Left lung (tissue), 10 donors: ENCODE results near the gene BST1. TPM values are rescaled to one million over a fixed set of nuclear protein-coding genes. Genes with fewer than 3 reads are reported as not detected.

ENCODE experiments used
- ATAC-seq: fragments of 200-7000 bp; cut with Tn5 transposase; one replicate; pipeline ENCODE4 v1.9.1; 2020; ENCODE audit warnings: moderate library complexity
- DNase-seq, 4 donors: peaks; one replicate each; pipeline ENCODE4 v3.0.0-alpha.2; 2013 to 2020
- H3K27ac ChIP-seq, 2 donors: fragments of 200-600 bp; sonication (generic) in 1 of 2; one replicate each; pipeline versions ENCODE4 v1.5.0 to v1.8.0; 2020 to 2021
- H3K27me3 ChIP-seq, 2 donors: fragments of 200-600 bp; sonication (generic) in 1 of 2; one replicate each; pipeline versions ENCODE4 v1.5.0 to v1.8.0; 2020 to 2021
- H3K36me3 ChIP-seq, 2 donors: fragments of 200-600 bp; sonication (generic) in 1 of 2; one replicate each; pipeline versions ENCODE4 v1.5.0 to v1.8.0; 2020 to 2021
- H3K4me1 ChIP-seq, 2 donors: fragments of 200-600 bp; one replicate each; pipeline ENCODE4 v1.8.0; 2021
- H3K4me3 ChIP-seq, 2 donors: fragments of 200-600 bp; sonication (generic) in 1 of 2; one replicate each; pipeline versions ENCODE4 v1.5.0 to v1.8.0; 2020 to 2021; ENCODE audit warnings: mild to moderate bottlenecking in 1 of 2
- H3K9me3 ChIP-seq, 2 donors: fragments of 200-600 bp; sonication (generic) in 1 of 2; one replicate each; pipeline versions ENCODE4 v1.5.0 to v1.8.0; 2020 to 2021
- intact Hi-C, 2 donors: fragments of 100-400 bp; cut with DNase I; formaldehyde crosslinking; loops; one replicate each; pipeline versions ENCODE4 v1.11.2 to v1.14.2; 2022
- polyA plus RNA-seq, 6 donors: library from polyadenylated mRNA; unstranded; fragments of 120-200 nt; gene quantifications; one replicate each; pipeline ENCODE4 v1.2.1, GENCODE V29; 2013; ENCODE audit not compliant: insufficient read length in 6 of 6
- total RNA-seq, 2 donors: library from RNA; stranded (reverse); fragmentation: NEBNext Ultra II Directional; extraction: Animal tissue kit (Norgen Biotek cat#: 25700); gene quantifications; one replicate each; pipeline ENCODE4 v1.2.1, GENCODE V29; 2021
- TF ChIP-seq, protein P1 (sequence below), 2 donors: fragments of 200-600 bp; sonication (generic) in 1 of 2; IDR thresholded peaks; one replicate each; pipeline versions ENCODE4 v1.5.0 to v1.8.0; 2021; ENCODE audit warnings: antibody characterized with exemption in 2 of 2
- donor health status: DM: no; HTN: yes; CAD: no.
- donor health status: DM: no; HTN: no; CAD: no.

Gene BST1
- total and polyA plus RNA-seq, 8 donors, result 3.3 to 20.8 (median 4.2) TPM

DNA sequence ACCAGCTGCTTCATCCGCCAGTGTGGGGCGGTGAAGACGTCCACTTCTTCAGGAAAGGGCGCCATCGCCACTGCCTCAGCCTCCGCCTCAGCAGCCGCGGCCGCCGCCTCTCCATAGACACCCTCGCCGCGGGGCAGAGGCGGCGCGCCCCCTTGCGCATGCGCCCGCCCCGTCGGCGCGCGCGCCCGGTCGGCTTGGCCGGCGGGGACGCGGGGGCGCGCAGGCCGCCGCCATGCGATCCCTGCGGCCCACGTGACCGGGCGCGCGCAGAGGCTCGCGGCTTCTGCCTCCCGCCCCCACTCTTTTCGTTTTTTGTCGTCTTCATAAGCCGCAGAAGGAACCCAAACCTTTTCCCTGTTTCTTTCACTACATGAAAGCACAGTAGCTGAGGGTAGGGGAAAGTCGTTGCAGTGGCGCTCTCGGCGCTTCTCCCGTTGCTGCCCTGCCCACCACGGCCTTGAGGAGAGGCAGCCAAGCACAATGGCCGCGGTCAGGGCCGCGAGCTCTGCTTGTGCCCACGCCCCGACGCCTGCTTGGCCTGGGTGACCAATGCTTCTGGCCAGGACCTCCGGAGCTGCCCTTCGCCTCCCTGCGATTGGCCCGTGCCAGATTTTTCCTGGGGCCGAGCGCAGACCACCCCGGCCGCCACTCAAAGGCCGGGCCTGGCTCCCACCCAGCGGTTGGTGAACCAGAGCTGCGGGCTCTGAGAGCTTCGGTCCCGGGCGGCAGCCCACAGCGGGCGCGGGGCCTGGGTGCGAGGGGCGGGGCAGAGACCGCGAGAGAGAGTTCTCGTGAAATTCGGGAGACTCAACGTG lies 47.4 kb upstream of the BST1 start, which contains the start of gene FBXL5:
FBXL5 (minus strand) TSS at position 135 of the 815 bp plus-strand sequence; CDS start at position 65, 70 bp downstream.
- DNase-seq (peak; percentile 77 to 95 (median 89)), ATAC-seq (peak; percentile 78)
- peak within 1 kb of the TSS; percentile 99 to 100 for H3K27ac ChIP-seq
- no peaks in the 10 kb centered on the region for H3K27me3 ChIP-seq
- intact Hi-C loops, result loop anchor here in 1 of 2 donors (10.0 kb wide), 1 partner anchor 171 kb away; no protein-coding TSS in a partner anchor
- H3K36me3 ChIP-seq, result no peaks in the 10 kb centered on the region
- peaks cover 32 to 88% of the 10 kb centered on the region in 2 donors for H3K4me1 ChIP-seq
- TF ChIP-seq, protein P1, sequence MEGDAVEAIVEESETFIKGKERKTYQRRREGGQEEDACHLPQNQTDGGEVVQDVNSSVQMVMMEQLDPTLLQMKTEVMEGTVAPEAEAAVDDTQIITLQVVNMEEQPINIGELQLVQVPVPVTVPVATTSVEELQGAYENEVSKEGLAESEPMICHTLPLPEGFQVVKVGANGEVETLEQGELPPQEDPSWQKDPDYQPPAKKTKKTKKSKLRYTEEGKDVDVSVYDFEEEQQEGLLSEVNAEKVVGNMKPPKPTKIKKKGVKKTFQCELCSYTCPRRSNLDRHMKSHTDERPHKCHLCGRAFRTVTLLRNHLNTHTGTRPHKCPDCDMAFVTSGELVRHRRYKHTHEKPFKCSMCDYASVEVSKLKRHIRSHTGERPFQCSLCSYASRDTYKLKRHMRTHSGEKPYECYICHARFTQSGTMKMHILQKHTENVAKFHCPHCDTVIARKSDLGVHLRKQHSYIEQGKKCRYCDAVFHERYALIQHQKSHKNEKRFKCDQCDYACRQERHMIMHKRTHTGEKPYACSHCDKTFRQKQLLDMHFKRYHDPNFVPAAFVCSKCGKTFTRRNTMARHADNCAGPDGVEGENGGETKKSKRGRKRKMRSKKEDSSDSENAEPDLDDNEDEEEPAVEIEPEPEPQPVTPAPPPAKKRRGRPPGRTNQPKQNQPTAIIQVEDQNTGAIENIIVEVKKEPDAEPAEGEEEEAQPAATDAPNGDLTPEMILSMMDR (IDR thresholded peaks at IDR 0.05), result no peak
- no peaks in the 10 kb centered on the region for H3K9me3 ChIP-seq
- peak within 1 kb of the TSS; percentile 59 to 79 for H3K4me3 ChIP-seq

DNA sequence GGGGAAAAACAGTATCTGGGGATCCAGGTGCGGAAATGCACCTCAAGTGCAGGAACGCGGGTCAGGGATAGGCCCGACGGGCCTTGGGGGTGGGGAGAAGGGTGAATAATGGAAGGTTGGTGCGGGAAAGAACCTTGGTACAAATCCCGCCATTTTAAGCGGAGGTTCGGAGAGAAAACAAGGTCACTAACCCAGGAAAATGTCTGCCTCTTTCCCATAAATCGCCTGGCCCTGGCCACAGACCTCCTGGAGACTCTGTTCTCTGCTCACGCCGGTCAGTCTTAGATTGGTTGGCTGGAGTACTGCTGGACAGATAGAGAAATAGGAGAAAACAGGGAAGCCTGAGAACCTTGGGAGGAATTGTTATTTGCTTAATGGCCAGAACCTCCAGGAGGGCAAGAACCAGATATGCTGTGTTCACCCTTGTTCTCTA lies 46.8 kb upstream of the BST1 start:
- peaks cover 28 to 88% of the 10 kb centered on the region in 2 donors for H3K4me1 ChIP-seq
- no peaks in the 10 kb centered on the region for H3K27me3 ChIP-seq
- DNase-seq, result no peak
- peak overlapping the region; percentile 59 to 79 for H3K4me3 ChIP-seq
- H3K27ac ChIP-seq, result peak overlapping the region; percentile 99 to 100
- intact Hi-C loops, result loop anchor here in 1 of 2 donors (10.0 kb wide), 1 partner anchor 171 kb away; no protein-coding TSS in a partner anchor
- H3K9me3 ChIP-seq, result no peaks in the 10 kb centered on the region
- H3K36me3 ChIP-seq, result no peaks in the 10 kb centered on the region
- peak; percentile 45 for ATAC-seq
- TF ChIP-seq, protein P1 (IDR thresholded peaks at IDR 0.05), result no peak

DNA sequence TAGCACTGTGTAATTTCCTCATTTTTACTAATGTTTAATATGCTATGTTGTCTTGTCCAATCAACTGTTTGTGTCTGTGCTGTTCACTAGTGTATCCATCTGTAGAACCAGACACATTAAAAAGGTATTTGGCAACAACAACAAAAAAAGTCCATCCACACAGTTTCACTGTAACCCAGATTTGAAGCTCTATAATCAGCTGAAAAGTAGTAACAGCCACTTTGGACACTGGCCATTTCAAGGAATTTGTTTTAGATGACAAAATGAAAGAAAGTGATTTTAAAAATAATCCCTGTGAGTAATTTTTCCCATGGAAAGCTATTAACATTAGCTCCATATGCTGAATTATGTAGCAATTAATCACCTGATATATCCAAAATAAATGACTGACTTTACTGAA lies 45.5 kb upstream of the BST1 start:
- Histone ChIP-seq H3K9me3 (no peaks in the 10 kb centered on the region), H3K4me1 (peaks cover 15 to 85% of the 10 kb centered on the region in 2 donors), H3K36me3 (no peaks in the 10 kb centered on the region), H3K4me3 (peak overlapping the region in 1 of 2 donors; percentile 79), H3K27me3 (no peaks in the 10 kb centered on the region), H3K27ac (peak overlapping the region in 1 of 2 donors; percentile 100)
- TF ChIP-seq, protein P1 (IDR thresholded peaks at IDR 0.05), result no peak
- DNase-seq (no peak), ATAC-seq (no peak)
- intact Hi-C loops, result loop anchor here in 1 of 2 donors (10.0 kb wide), 1 partner anchor 173 kb away; no protein-coding TSS in a partner anchor

DNA sequence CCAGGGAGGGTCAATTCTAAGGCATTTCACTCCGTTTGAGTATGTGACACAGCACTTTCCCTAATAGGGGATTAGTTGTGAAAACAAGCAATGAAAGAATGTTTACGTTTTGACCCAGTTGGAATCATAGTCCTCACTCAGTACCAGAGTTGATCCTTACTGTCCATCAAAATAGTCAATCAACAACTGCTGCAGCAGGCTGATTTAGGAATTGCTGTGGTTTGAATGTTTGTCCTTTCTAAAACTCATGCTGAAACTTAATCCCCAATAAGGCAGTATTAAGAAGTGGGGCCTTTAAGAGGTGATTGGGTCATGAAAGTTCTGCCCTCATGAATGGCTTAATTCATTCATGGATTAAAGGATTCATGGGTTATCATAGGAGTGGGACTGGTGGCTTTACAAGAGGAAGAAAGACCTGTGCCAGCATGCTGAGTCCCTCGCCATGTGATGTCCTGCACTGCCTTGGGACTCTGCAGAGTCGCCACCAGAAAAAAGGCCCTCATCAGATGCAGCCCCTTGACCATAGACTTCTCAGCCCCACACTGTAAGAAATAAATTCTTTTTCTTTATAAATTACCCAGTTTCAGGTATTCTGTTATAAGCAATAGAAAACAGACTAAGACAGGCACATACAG lies 44.6 kb upstream of the BST1 start:
- H3K4me3 ChIP-seq, result peak overlapping the region in 1 of 2 donors; percentile 79
- no peaks in the 10 kb centered on the region for H3K36me3 ChIP-seq
- intact Hi-C loops, result loop anchor here in 1 of 2 donors (10.0 kb wide), 1 partner anchor 173 kb away; no protein-coding TSS in a partner anchor
- no peaks in the 10 kb centered on the region for H3K27me3 ChIP-seq
- peaks cover 6 to 77% of the 10 kb centered on the region in 2 donors for H3K4me1 ChIP-seq
- H3K9me3 ChIP-seq, result no peaks in the 10 kb centered on the region
- peak overlapping the region in 1 of 2 donors; percentile 100 for H3K27ac ChIP-seq
- TF ChIP-seq, protein P1 (IDR thresholded peaks at IDR 0.05), result no peak
- no peak for DNase-seq
- no peak for ATAC-seq
